HFFc6 (cell line): Measurements from ENCODE around the gene ADCY2. TPM values are rescaled to one million over a fixed set of nuclear protein-coding genes. Genes with fewer than 3 reads are reported as not detected.

Source experiments
- DNase-seq: peaks from one replicate; pipeline ENCODE4 v3.0.0-alpha.2; 2018
- H3K27ac Mint-ChIP-seq: 2 replicates; pipeline ENCODE4 v1.8.0; 2020; ENCODE audit warnings: mild to moderate bottlenecking, mixed read lengths
- H3K27me3 Mint-ChIP-seq: 2 replicates; pipeline ENCODE4 v1.8.0; 2021; ENCODE audit warnings: mild to moderate bottlenecking, moderate library complexity, mixed read lengths; ENCODE audit not compliant: insufficient read depth
- H3K36me3 Mint-ChIP-seq: 2 replicates; pipeline ENCODE4 v1.8.0; 2021; ENCODE audit warnings: low read depth, mixed read lengths
- H3K4me1 Mint-ChIP-seq: 2 replicates; pipeline ENCODE4 v1.8.0; 2020; ENCODE audit warnings: low read depth, mixed read lengths
- H3K4me3 Mint-ChIP-seq: 2 replicates; pipeline ENCODE4 v1.8.0; 2020; ENCODE audit warnings: mild to moderate bottlenecking, moderate library complexity, mixed read lengths
- H3K9me3 Mint-ChIP-seq: 2 replicates; pipeline ENCODE4 v1.8.0; 2020; ENCODE audit warnings: mild to moderate bottlenecking, mixed read lengths
- total RNA-seq, 6 experiments: library from RNA; stranded (reverse); fragmentation: NEBNext Ultra II Directional; extraction: Animal tissue kit (Norgen Biotek cat#: 25700); gene quantifications; 2 replicates in 1 of 6; 3 replicates in 5 of 6; pipeline ENCODE4 v1.2.3, GENCODE V29; 2021
- TF ChIP-seq, protein P1 (sequence below): fragments of 200-600 bp; sonication (generic); IDR thresholded peaks from 2 replicates; pipeline ENCODE4 v1.5.0; 2021; ENCODE audit warnings: antibody characterized with exemption, mild to moderate bottlenecking

Gene ADCY2
- total RNA-seq, 6 experiments from 2014 or later: not detected

DNA sequence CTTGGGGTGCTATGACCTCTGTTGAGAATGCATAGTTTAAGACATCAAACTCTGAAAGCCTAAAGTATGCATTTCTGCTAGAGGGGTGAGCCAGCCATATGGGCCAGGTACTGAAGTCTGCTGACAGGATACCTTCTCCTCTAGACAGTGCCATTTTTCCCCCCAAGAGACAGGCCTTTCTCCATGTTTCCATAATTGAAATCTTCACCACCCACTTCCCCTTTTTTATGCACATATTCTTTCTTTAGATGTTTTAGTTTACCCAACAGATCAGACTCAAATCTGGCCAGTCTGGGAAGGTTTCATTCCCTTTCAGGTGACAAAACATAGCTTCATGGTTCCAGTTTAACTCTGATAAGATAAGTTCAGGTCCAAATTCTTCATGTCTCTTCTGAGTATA is 212.8 kb downstream of the ADCY2 start:
- Mint-ChIP-seq H3K27ac (no peak overlapping the region), H3K9me3 (peaks cover 49% of the 10 kb centered on the region), H3K27me3 (peaks cover 2% of the 10 kb centered on the region; the same call in 1 of the 2 replicates), H3K36me3 (no peaks in the 10 kb centered on the region; the same call in 1 of the 2 replicates), H3K4me1 (no peaks in the 10 kb centered on the region), H3K4me3 (no peak overlapping the region)
- TF ChIP-seq, protein P1, sequence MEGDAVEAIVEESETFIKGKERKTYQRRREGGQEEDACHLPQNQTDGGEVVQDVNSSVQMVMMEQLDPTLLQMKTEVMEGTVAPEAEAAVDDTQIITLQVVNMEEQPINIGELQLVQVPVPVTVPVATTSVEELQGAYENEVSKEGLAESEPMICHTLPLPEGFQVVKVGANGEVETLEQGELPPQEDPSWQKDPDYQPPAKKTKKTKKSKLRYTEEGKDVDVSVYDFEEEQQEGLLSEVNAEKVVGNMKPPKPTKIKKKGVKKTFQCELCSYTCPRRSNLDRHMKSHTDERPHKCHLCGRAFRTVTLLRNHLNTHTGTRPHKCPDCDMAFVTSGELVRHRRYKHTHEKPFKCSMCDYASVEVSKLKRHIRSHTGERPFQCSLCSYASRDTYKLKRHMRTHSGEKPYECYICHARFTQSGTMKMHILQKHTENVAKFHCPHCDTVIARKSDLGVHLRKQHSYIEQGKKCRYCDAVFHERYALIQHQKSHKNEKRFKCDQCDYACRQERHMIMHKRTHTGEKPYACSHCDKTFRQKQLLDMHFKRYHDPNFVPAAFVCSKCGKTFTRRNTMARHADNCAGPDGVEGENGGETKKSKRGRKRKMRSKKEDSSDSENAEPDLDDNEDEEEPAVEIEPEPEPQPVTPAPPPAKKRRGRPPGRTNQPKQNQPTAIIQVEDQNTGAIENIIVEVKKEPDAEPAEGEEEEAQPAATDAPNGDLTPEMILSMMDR: no peak
- no peak for DNase-seq

DNA sequence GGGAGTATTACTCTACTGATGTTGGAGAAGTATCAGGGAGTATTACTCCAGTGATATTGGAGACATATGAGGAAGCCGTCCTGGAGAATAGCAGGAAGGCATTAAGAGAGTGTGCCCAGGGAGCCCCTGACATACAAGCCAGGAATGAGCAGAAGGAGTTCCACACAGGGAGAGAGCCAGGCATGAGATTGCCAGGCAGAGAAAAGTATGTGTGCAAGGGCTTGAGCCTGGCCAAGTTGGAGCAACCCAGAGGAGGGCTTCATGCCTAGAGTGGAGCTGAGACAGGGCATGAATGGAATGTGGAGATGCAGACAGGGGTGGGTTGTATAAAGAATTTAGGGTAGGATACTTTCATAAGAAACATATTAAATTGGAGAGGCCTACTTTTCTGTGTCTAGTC is 213.8 kb downstream of the ADCY2 start:
- Mint-ChIP-seq H3K27ac (no peak overlapping the region), H3K4me3 (no peak overlapping the region), H3K9me3 (peaks cover 50% of the 10 kb centered on the region), H3K36me3 (no peaks in the 10 kb centered on the region; the same call in 1 of the 2 replicates), H3K27me3 (peaks cover 2% of the 10 kb centered on the region; the same call in 1 of the 2 replicates), H3K4me1 (no peaks in the 10 kb centered on the region)
- DNase-seq: no peak
- TF ChIP-seq, protein P1: no peak

DNA sequence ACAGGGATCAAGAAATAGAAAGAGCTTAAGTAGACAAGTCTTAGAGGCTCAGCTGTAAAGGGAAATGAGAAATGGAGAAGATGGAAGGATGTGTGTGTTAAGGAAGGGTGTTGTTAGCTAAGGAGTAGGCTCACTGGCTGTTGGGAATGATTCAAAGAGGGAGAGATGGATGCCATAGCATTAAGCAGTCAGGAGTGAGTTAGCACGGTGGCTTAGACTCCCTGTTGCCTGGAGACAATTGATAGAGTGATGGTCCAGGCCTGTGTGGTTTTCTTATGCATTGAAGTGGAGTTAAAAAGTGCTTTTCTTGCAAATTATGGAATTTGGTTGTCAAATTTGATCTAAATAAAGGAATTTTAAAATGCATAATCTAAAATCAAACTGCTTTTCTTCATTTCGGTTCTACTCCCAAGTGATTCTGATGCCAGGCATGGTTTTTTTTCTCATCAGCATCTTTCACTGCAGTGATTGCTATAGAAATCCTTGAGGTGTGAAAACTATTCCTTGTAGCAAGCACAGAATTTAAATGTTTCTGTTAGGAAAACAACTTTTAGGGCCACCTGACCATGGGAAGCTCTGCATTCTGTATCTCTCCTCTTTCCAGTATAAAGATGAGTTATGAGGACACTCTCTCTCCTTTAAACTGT is 214.7 kb downstream of the ADCY2 start:
- Mint-ChIP-seq H3K36me3 (no peaks in the 10 kb centered on the region; the same call in 1 of the 2 replicates), H3K27ac (no peak overlapping the region), H3K9me3 (peaks cover 56% of the 10 kb centered on the region), H3K4me3 (no peak overlapping the region), H3K4me1 (no peaks in the 10 kb centered on the region), H3K27me3 (peaks cover 2% of the 10 kb centered on the region; the same call in 1 of the 2 replicates)
- TF ChIP-seq, protein P1: no peak
- DNase-seq: no peak

DNA sequence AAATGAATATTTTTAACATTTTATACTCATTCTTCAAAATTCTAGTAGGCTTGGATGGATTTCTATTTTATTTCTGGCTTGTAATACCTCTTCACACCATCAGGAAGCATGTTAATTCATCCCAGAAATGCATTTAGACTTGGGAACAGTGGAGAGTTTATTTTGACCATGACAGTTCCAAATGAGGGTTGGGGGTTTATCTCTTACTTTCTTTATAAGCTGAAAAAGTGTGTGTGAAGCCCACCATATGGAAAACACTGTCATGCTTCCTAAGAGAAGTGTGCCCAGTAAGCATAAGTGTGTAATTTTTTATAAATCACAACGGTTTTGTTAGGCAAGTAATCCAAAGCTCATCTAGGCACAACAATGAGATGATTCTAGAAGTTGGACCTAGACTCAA is 215.6 kb downstream of the ADCY2 start:
- Mint-ChIP-seq H3K27me3 (no peaks in the 10 kb centered on the region), H3K36me3 (no peaks in the 10 kb centered on the region; the same call in 1 of the 2 replicates), H3K4me1 (no peaks in the 10 kb centered on the region), H3K9me3 (peaks cover 54% of the 10 kb centered on the region), H3K4me3 (no peak overlapping the region), H3K27ac (no peak overlapping the region)
- no peak for DNase-seq
- TF ChIP-seq, protein P1: no peak

DNA sequence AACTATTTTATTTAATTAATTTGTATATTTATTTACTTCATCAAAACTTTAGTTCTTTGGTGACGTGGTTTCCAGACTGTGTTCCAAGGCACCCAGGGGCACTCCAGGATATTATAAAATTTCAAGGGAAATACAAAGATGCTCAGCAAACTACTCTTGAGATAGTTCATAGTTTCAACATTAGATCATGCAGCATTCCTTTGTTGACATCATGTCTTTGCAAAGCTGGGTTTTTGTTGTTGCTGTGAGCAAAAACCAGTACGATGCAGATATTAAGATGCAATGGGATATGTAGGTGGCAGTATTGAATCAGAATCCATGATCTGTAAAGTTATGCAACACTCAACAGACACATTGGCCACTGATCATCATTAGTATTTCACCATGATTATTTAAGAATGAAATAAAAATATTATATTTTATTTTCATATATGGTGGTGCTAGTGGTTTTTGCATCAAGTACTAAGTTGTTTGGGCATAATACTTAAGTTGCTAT is 219.7 kb downstream of the ADCY2 start:
- TF ChIP-seq, protein P1: no peak
- Mint-ChIP-seq H3K4me3 (no peak overlapping the region), H3K9me3 (peaks cover 55% of the 10 kb centered on the region), H3K27ac (no peak overlapping the region), H3K36me3 (no peaks in the 10 kb centered on the region), H3K27me3 (no peaks in the 10 kb centered on the region), H3K4me1 (no peaks in the 10 kb centered on the region)
- no peak for DNase-seq
